GM19328 (cell line): Measurements from ENCODE around the gene CYP1A1.
"Not testable (repeated sequence)": the region's sequence is repeated elsewhere in the genome, so short reads cannot be mapped to it uniquely, and the experiment has no call there.

Experiments
- ATAC-seq: cut with Tn5 transposase; IDR thresholded peaks from one replicate; pipeline ENCODE4 v1.9.1; 2021; ENCODE audit warnings: mild to moderate bottlenecking, moderate library complexity; ENCODE audit not compliant: unreplicated experiment

Gene CYP1A1

DNA sequence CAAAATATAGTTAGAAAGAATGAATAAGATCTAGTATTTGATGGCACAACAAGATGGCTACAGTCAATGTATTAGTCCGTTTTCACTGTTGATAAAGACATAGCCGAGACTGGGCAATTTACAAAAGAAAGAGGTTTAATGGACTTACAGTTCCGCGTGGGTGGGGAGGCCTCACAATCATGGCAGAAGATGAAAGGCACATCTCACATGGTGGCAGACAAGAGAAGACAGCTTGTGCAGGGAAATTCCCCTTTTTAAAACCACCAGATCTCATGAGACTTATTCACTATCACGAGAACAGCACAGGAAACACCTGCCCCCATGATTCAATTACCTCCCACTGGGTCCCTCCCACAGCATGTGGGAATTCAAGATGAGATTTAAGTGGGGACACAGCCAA, 12.9 kb upstream of the CYP1A1 start:
- not testable (repeated sequence) for ATAC-seq

- ATAC-seq: no peak
Observed at GRCh38 chr15:74735305-74735704, 10.0 kb upstream of the CYP1A1 start.

GRCh38 chr15:74733269-74733668, 7.9 kb upstream of the CYP1A1 start:
- ATAC-seq: no peak

GRCh38 chr15:74732846-74733245, 7.5 kb upstream of the CYP1A1 start:
- ATAC-seq: no peak

DNA sequence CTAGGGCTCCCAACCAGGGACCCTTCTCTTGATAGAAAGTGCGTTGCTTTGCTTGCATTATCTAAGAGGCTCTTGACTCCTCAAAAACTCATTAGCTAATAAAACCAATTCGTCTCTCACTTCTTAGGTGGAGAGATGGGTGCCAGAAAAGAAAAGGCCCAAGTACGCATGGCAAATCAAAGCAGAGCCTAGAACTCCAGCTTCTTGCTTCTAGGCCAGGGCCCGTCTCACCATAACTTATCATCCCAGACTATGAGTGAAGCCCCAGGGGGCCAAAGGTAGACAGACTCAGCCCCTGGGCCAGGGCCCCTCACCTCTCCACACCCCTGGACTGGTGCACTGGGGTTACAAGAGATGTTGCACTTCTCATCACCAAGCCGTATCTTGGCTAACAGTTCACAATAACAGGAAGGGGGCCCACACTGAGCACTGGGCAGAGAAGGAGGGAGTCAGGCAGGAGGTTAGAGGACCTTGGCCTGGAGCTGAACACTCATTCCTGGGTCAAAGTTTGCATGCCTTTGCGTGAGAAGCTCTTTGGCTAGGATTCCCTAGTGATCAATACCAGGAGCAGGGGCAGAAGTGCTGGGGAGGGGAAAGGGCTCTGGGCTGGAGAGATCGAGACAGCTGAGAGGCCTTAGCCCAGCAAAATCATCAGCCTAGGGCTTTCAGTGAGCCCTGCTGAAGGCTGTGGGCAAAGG, 5.4 kb upstream of the CYP1A1 start:
- ATAC-seq: no peak

DNA sequence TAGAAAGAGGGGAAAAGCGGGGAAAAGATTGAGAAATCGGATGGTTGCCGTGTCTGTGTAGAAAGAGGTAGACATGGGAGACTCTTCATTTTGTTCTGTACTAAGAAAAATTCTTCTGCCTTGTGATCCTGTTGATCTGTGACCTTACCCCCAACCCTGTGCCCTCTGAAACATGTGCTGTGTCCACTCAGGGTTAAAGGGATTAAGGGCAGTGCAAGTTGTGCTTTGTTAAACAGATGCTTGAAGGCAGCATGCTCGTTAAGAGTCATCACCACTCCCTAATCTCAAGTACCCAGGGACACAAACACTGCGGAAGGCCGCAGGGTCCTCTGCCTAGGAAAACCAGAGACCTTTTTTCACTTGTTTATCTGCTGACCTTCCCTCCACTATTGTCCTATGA, 4.0 kb upstream of the CYP1A1 start:
- not testable (repeated sequence) for ATAC-seq

DNA sequence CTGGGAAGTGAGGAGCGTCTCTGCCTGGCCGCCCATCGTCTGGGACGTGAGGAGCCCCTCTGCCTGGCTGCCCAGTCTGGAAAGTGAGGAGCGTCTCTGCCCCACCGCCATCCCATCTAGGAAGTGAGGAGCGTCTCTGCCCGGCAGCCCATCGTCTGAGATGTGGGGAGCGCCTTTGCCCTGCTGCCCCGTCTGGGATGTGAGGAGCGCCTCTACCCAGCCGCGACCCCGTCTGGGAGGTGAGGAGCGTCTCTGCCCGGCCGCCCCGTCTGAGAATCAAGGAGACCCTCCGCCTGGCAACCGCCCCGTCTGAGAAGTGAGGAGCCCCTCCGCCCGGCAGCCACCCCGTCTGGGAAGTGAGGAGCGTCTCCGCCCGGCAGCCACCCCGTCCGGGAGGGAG, 3.4 kb upstream of the CYP1A1 start:
- ATAC-seq: not testable (repeated sequence)

DNA sequence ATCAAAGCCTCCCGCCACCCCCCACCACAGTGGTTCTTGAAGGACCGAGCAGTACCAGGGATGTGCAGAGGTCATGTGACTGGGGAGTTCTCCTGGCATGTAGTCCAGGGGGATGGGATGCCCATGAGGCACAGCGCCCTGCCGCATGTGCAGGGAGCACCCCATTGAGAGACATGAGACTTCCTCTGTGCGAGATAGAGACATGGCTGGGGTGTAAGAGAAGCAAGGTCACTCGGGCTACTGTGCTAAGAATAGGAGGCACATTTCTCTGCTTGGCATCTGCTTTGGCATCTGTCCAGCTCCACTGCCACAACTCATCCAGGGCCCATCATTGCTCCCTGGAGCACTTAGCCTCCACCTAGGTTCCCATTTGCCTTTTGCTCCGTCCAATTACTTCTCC, 2.4 kb upstream of the CYP1A1 start:
- no peak for ATAC-seq

DNA sequence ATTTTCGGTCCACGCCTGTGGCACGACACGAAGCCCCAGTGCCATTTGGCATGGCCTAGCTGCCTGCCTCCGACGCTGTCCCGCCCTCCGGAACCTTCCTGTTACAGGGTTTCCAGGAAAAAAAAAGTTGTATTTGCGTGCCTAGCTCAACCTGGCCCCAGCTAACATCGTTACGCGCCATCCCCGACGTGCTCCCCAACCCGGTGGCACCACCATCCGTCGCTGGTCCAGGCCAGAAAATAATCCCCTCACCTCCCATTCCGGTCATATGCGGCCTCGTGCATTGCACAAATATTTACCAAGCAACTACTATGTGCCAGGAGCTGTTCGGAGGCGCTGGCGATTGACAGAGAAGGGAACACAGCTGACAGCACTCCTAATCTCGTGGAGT, 1.4 kb upstream of the CYP1A1 start:
- no peak for ATAC-seq

DNA sequence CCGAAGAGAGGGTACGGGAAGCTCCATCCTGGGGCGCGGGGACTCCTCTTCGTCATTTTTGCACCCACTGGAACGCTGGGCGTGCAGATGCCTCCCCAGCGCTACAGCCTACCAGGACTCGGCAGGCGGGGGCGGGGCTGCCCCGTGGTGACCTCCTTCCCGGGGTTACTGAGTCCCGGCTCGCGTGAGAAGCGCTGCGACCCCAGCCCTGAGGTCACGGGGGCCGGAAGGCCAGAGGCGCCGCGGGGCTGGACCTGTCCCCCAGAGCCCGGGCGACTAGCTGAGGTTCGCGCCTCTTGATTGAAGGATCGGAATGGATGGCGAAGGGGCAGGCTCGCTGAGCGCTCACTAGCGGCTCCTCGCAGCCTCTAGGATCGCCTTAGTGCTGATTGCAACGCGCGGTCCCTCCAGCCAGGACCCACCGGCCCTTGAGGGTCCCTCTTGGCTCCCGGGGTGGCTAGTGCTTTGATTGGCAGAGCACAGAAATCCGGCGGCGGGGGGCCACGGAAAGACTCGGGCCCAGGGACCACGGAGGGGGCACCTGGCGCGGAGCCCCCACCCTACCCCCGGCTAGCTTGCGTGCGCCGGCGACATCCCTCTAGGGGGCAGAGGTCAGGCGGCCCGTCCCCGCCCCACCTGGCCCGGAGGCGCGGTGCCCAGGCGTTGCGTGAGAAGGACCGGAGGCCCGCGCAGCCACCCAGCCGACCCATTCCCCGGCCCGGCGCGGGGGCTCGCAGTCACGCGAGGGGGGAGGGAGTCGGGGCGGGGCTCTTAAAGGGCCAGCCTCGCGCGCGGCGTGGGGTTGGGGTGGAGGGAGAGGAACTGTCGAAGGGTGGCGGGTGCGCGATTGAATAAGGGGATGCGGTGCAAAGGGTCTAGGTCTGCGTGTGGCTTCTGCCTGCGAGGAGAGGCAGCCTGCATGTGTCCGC, 781 bp upstream of the CYP1A1 start:
- ATAC-seq: no peak

DNA sequence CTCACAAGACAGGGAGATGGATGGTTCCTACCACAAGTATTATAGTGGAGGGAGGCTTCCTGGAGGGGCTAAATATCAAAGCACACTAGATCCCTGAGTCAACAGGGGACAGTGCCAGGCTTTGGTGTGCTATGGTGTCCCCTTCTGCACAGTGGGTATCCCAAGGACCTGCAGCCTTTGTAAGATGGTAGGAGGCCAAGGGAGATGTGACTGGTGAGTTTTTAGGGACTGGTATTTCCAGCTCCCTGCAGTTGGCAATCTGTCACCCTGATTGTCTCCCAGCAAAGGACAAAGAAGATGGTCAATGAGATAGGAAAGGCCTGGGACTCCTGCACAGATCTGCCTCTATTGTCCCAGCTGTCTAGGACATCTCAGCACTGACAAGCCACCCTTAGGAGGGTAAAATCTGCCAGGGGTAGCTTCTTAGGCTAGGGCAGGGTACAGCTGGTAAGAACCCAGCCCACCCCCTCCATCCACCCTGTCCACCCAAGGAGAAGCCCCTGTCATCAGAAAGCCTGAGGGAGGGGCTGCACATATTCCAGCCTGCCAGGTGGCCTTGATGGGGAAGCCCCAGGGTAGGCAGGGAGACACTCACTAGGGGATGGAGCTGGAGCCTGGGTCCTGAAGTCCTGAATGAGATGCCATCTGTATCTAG, 631 bp downstream of the CYP1A1 start:
- no peak for ATAC-seq

DNA sequence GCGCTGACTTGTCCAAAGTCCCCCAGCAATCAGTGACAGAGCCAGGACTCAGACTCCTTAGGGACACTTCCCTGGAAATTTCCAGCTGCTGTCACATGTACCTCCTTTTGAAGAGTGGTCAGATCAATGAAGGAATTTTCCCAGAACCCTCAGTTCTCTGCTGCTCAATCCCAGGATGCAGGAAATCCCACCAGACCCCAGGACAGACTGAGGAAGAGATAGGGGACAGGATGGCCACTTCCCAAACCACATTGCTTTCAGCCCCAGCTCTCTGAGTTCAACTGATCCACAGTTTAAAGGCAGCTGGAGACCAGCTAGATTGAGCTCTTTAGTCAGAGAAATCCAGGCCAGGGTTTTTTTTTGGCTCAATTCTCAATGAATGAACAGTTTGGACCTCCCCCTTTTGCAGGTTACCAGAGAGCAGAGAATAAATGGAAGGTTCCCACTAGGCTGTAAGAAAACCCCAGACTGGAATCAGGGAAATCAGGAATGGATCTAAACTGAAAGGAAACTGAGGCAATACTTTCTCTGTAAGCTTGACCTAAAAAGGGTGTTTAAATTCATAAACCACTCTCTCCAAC, 1.5 kb downstream of the CYP1A1 start:
- no peak for ATAC-seq

- ATAC-seq: no peak
Observed at GRCh38 chr15:74723187-74723586, 2.1 kb downstream of the CYP1A1 start.

DNA sequence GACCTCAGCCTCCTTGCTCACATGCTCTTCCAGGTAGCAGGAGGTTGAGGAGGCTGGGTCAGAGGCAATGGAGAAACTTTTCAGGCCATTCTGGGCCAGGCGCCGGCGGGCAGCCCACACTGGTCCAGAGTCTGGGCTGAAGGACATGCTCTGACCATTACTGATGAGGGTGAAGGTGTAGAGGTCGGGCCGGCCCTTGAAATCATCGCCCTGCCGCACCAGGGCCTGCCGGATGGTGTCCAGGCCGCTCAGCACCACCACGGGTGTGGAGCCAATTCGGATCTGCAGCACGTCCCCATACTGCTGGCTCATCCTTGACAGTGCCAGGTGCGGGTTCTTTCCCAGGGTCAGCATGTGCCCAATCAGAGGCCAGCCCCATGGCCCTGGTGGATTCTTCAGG, 2.7 kb downstream of the CYP1A1 start:
- no peak for ATAC-seq

GRCh38 chr15:74716651-74717050, 8.7 kb downstream of the CYP1A1 start:
- ATAC-seq: no peak

DNA sequence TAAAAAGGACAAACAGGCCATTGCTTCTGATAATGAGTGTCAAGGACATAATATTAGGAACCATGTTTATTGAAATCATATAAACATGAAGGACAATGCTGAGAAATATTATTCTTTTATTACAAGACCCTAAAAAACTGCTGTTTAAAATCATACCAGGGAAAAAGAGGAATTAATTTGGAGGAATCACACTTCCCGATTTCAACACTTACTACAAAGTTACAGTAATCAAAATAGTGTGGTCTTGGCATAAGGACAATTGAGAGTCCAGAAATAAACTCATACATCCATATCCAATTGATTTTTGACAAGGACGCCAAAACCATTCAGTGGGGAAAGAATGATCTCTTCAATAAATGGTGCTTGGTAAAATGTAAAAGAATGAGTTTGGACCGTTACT, 13.0 kb downstream of the CYP1A1 start:
- no peak for ATAC-seq

GRCh38 chr15:74710319-74711094, 14.8 kb downstream of the CYP1A1 start:
- ATAC-seq: no peak

- ATAC-seq: no peak
Observed at GRCh38 chr15:74709892-74710291, 15.4 kb downstream of the CYP1A1 start.

DNA sequence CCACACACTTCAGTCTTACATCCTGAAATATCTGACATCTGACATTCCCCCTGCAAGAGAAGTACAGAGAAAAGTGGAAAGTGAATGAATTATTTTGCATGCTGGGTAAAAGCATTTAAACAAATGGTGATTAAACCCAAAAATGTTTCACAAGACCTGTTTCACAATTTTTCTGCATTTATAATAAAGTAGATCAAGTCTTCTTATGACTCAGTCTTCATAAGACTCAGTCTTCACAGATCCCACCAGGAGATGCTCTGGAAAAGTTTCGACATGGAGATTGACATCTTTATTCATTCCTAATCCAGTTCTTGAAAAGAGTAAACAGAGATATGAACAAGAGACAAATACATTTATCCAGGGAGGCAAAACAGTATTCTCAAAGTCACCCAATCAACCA, 16.3 kb downstream of the CYP1A1 start:
- no peak for ATAC-seq

DNA sequence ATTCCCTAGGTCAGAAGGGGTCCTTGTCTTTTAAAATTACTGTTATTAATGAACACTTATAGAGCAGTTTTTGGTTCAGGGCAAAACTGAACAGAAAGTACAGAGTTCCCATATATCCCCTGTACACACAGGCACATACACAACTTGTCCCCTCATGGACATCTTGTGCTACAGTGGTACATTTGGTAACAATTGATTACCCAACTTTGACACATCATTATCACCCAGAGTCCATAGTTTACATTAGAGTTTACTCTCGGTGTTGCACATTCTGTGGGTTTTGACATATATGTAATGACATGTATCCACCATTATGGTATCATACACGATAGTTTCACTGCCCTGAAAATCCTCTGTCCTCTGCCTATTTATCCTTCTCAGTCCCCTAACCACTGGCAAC, 28.5 kb downstream of the CYP1A1 start:
- ATAC-seq: no peak

DNA sequence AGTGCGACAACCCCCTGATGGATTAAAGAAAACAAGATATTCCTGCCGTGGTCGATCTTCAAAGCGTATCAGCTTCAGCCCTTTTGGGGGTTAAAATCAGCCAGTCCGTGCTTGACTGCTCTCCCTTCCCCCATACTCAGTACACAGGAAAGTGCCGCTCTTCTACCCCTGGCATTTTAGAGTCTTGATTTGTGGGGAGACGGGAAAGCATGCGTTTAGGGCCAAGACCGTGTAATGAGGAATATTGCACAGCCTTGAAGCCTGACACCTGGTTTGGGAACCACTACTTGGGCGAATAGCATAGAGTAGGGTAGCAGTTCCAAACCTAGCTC, 29.0 kb downstream of the CYP1A1 start:
- no peak for ATAC-seq
